Hematopoietic multipotent progenitor cell treated with erythropoietin and hydrocortisone succinate and interleukin-3 and kit ligand, for 8 days (in vitro differentiated cells): Measurements from ENCODE around the gene PTPN5.

Experiments used
- DNase-seq: peaks from one replicate; pipeline ENCODE4 v3.0.0-alpha.2; 2015

The PTPN5 gene

GRCh38 chr11:18772211-18772610 lies 19.4 kb downstream of the PTPN5 start:
- DNase-seq = no peak

- no peak for DNase-seq
Measured at GRCh38 chr11:18771266-18772035, 20.1 kb downstream of the PTPN5 start.

- no peak for DNase-seq
Measured at GRCh38 chr11:18770479-18771125, 21.0 kb downstream of the PTPN5 start.

- no peak for DNase-seq
Measured at GRCh38 chr11:18769802-18770456, 21.7 kb downstream of the PTPN5 start.

GRCh38 chr11:18768978-18769377 lies 22.6 kb downstream of the PTPN5 start:
- DNase-seq = no peak

- DNase-seq = no peak
Measured at GRCh38 chr11:18768472-18768901, 23.1 kb downstream of the PTPN5 start.

GRCh38 chr11:18766015-18766414 lies 25.6 kb downstream of the PTPN5 start:
- no peak for DNase-seq

- DNase-seq = no peak
Measured at GRCh38 chr11:18765554-18765953, 26.0 kb downstream of the PTPN5 start.

- DNase-seq = no peak
Measured at GRCh38 chr11:18761741-18762140, 29.9 kb downstream of the PTPN5 start.

GRCh38 chr11:18761144-18761543 lies 30.5 kb downstream of the PTPN5 start:
- no peak for DNase-seq

GRCh38 chr11:18757811-18758210 lies 33.8 kb downstream of the PTPN5 start:
- no peak for DNase-seq

GRCh38 chr11:18756889-18757288 lies 34.7 kb downstream of the PTPN5 start:
- DNase-seq = no peak

GRCh38 chr11:18754308-18754707 lies 37.3 kb downstream of the PTPN5 start:
- DNase-seq = no peak

- DNase-seq = no peak
Measured at GRCh38 chr11:18752502-18752901, 39.1 kb downstream of the PTPN5 start.

- no peak for DNase-seq
Measured at GRCh38 chr11:18750944-18751343, 40.7 kb downstream of the PTPN5 start.

- DNase-seq = no peak
Measured at GRCh38 chr11:18749681-18750319, 41.8 kb downstream of the PTPN5 start.

GRCh38 chr11:18748766-18749365 lies 42.7 kb downstream of the PTPN5 start:
- DNase-seq = no peak

- DNase-seq = no peak
Measured at GRCh38 chr11:18745251-18745650, 46.3 kb downstream of the PTPN5 start.

- no peak for DNase-seq
Measured at GRCh38 chr11:18743900-18744514, 47.6 kb downstream of the PTPN5 start.

- DNase-seq = no peak
Measured at GRCh38 chr11:18743365-18743764, 48.2 kb downstream of the PTPN5 start.

GRCh38 chr11:18741783-18742182 lies 49.8 kb downstream of the PTPN5 start:
- no peak for DNase-seq

GRCh38 chr11:18739685-18740084 lies 51.9 kb downstream of the PTPN5 start:
- no peak for DNase-seq

GRCh38 chr11:18737642-18738041 lies 54.0 kb downstream of the PTPN5 start:
- DNase-seq = no peak
